ENCODE measurements around the gene TMOD1. TPM values are rescaled to one million over a fixed set of nuclear protein-coding genes. Genes with fewer than 3 reads are reported as not detected.
"Not testable (repeated sequence)": the region's sequence is repeated elsewhere in the genome, so short reads cannot be mapped to it uniquely, and the experiment has no call there.

The TMOD1 gene
- total RNA-seq, 1 donor, result 0.18 TPM

- no peak overlapping the region for H3K4me3 ChIP-seq (ENCODE audit: low read depth, low read length)
- no peak for DNase-seq (ENCODE audit: low read depth)
- TF ChIP-seq CTCF (IDR thresholded peaks at IDR 0.05; ENCODE audit: insufficient read depth, low read length), result no peak
These were observed 75.6 kb downstream of the TMOD1 start for GRCh38 chr9:97577051-97577450.

GRCh38 chr9:97578846-97579245 lies 77.4 kb downstream of the TMOD1 start:
- no peak for TF ChIP-seq CTCF (IDR thresholded peaks at IDR 0.05; ENCODE audit: insufficient read depth, low read length)
- no peak overlapping the region for H3K4me3 ChIP-seq (ENCODE audit: low read depth, low read length)
- DNase-seq (ENCODE audit: low read depth), result no peak

- no peak for TF ChIP-seq CTCF (IDR thresholded peaks at IDR 0.05; ENCODE audit: insufficient read depth, low read length)
- no peak for DNase-seq (ENCODE audit: low read depth)
- no peak overlapping the region for H3K4me3 ChIP-seq (ENCODE audit: low read depth, low read length)
These were observed 78.4 kb downstream of the TMOD1 start for GRCh38 chr9:97579914-97580313.

- DNase-seq (ENCODE audit: low read depth); H3K4me3 ChIP-seq (ENCODE audit: low read depth, low read length): not testable (repeated sequence)
These were observed 80.1 kb downstream of the TMOD1 start for GRCh38 chr9:97581590-97581989.

GRCh38 chr9:97584778-97585177 lies 83.3 kb downstream of the TMOD1 start:
- H3K4me3 ChIP-seq (ENCODE audit: low read depth, low read length); DNase-seq (ENCODE audit: low read depth): not testable (repeated sequence)

- not testable (repeated sequence) for H3K4me3 ChIP-seq (ENCODE audit: low read depth, low read length); DNase-seq (ENCODE audit: low read depth)
These were observed 85.4 kb downstream of the TMOD1 start for GRCh38 chr9:97586909-97587308.

- no peak overlapping the region for H3K4me3 ChIP-seq (ENCODE audit: low read depth, low read length)
- DNase-seq (ENCODE audit: low read depth), result no peak
- no peak for TF ChIP-seq CTCF (IDR thresholded peaks at IDR 0.05; ENCODE audit: insufficient read depth, low read length)
These were observed 90.1 kb downstream of the TMOD1 start for GRCh38 chr9:97591535-97591934.

GRCh38 chr9:97592126-97592525 lies 90.7 kb downstream of the TMOD1 start:
- DNase-seq (ENCODE audit: low read depth), result no peak
- TF ChIP-seq CTCF (IDR thresholded peaks at IDR 0.05; ENCODE audit: insufficient read depth, low read length), result no peak
- H3K4me3 ChIP-seq (ENCODE audit: low read depth, low read length), result no peak overlapping the region

GRCh38 chr9:97593960-97594359 lies 92.5 kb downstream of the TMOD1 start:
- no peak overlapping the region for H3K4me3 ChIP-seq (ENCODE audit: low read depth, low read length)
- TF ChIP-seq CTCF (IDR thresholded peaks at IDR 0.05; ENCODE audit: insufficient read depth, low read length), result no peak
- DNase-seq (ENCODE audit: low read depth), result no peak

Measured in fibroblast of the aortic adventitia (primary cell).